DMS53 treated with DMSO at 0.1 percent for 48 hours (cell line): Measurements from ENCODE around the gene BRD1.

ENCODE experiments used
- DNase-seq: peaks from one replicate; lab custom pipeline; 2025; ENCODE audit not compliant: unreplicated experiment; lab: John Stamatoyannopoulos, UW

BRD1 gene

GRCh38 chr22:49754696-49755630, 72.7 kb downstream of the BRD1 start:
- DNase-seq: no peak

- DNase-seq: no peak
Observed at GRCh38 chr22:49753961-49754695, 73.5 kb downstream of the BRD1 start.

GRCh38 chr22:49753276-49753890, 74.3 kb downstream of the BRD1 start:
- DNase-seq: no peak

DNA sequence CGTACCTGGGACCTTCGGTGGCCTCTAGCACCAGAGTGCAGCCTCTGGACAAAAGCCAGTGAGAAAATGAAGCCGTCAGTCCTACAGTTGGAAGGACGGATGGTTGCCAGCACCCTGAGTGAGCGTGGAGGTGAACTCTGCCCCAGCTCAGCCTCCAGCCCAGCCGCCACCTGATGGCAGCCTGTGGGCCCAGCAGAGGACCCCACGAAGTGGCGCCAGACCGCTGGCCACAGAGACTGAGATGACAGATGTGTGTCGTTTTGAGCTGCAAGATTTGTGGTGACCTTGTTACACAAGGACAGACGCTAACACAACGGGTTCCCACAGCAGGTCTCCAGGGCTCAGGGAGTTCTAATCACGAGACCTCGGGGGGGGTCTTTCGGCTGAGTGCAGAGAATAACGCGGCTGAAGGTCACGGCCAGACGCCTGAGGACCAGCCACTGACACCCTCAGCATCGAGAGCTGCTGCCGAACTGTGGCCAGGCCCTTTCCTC, 75.0 kb downstream of the BRD1 start:
- no peak for DNase-seq

- no peak for DNase-seq
Observed at GRCh38 chr22:49751966-49752597, 75.6 kb downstream of the BRD1 start.

DNA sequence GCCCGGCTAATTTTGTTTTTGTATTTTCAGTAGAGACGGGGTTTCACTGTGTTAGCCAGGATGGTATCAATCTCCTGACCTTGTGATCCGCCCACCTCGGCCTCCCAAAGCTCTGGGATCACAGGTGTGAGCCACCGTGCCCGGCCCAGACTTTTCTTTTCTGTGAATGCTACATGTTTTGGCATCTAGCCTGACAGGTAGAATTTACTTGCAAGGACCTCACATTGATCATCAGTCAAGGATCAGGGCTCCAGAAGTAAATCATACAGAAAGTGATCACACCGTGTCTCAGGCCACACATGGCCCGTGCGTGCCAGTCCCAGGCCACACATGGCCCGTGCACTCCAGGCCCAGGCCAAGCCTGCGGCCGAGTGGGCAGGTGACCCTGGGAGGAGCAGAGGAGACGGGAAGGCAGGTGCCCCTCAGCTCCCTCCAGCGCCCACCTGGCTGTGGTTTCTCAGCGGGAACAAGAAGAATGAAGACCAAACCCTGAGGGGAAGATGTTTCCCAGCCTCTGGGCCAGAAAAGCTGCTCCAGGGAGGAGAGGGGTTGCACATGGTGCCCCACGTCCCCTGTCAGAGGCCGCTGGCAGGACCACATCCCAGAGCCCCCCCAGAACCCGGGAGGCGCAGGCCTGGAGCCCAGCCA, 76.2 kb downstream of the BRD1 start:
- no peak for DNase-seq

DNA sequence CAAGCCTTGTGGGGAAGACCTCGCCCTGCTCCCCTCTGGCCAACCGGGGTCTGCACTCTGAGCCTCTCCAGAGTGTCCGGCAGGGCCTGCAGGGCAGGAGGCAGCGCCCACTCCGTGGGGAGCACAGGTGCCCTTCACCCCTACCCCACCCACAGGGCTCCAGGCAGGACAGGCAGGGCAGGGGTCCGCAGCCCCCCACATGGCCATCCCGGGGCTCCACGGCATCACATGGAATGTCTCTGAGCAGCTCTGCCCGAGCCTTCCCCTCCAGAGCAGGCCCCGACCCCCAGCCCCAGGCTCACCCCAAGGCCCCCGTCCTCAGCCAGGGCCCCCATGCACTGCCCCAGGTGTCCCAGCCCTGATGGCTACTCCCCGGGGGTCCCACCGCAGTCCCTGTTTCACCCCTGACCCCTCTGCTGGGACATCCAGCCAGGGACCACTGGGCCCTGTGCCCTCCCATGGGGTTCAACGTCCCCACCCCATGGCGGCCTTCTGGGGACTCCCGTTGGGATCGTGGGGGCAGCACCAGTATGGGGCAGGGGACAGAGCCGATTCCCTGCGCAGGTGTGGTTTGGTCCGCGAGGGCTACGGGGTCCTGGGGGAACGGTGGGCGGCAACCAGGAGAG, 77.7 kb downstream of the BRD1 start:
- DNase-seq: no peak

GRCh38 chr22:49749227-49749626, 78.4 kb downstream of the BRD1 start:
- no peak for DNase-seq

DNA sequence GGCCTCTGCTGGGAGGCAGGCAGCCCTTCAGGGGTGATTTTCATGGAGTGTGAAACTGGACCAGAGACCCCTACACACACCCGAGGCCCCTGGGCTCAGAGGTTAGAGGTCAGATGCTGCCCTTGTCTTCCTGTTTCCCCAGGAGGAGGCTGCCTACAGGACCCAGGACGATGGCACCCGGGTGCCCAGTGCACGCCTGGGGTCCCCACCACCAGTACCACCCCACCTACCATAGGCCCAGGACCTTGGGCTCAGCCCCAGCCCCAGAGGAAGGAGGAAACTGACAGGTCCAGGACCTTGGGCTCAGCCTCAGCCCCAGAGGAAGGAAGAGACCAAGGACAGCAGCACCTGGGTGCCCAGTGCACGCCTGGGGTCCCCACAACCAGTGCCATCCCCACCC, 79.2 kb downstream of the BRD1 start:
- no peak for DNase-seq

DNA sequence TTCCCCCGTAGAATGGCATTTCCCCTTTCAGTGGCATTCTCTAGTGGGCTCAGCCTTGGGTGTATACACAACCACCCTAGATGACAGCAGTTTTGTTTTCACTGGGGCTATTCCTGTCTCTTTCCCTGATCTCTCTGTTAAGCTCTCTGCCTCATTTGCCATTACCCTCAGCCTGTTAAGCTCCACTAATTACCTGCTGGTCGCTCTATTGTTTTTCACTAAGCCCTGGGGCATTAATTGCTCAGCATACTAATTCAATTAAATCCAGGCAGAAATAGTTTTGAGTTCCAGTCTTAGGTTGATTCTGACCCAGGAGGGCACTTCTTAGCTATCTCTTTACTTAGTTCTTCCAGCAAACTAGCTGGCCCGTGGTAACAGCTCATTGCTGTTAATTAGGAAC, 80.0 kb downstream of the BRD1 start:
- DNase-seq: no peak

DNA sequence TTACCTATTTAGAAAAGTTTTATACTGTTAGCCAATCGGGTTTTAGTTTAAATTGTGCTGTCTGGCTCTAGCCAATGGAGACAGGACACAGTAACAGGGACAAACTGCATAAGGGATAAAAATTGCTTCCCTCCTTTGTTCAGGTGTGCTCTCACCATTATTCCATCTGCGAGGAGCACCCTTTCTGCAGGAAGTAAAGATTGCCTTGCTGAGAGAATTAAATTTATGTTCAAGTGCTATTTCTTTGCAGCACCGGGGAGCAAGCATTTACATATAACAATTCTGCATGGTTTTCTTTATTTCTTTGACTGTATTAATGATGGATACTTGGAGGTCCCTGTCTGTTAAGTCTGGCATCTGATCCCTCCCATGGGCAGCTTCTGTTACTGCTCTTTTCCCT, 80.5 kb downstream of the BRD1 start:
- DNase-seq: no peak

GRCh38 chr22:49746065-49746464, 81.6 kb downstream of the BRD1 start:
- no peak for DNase-seq

DNA sequence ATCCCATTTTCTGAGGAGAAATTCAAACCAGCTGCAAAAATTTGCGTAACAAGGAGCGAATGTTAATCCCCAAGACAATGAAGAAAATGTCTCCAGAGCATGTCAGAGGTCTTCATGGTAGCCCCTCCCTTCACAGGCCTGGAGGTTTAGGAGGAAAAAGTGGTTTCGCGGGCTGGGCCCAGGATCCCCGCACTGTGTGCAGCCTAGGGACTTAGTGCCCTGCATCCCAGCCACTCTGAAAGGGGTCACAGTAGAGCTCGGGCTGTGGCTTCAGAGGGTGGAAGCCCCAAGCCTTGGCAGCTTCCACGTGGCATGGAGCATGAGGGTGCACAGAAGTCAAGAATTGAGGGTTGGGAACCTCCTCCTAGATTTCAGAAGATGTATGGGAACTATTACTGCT, 87.4 kb downstream of the BRD1 start:
- DNase-seq: no peak

- DNase-seq: no peak
Observed at GRCh38 chr22:49739138-49739537, 88.5 kb downstream of the BRD1 start.

DNA sequence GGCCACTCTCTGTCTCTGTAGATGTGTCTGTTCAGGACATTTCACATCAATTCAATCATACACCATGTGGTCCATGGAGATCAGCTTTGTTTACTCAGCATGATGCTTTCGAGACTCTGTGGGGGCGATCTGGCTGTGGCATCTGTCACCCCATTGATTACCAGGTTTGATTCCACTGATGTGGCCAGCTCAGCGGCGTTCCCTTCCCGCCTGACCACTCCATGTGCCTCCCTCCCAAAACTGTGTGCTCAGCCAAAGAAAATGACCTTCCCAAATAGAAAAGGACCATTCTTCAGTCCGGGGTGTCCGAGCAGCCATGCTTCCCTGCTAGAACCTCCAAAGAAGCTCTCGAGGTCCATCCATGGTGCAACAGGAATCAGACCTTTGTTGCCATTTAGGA, 89.1 kb downstream of the BRD1 start:
- DNase-seq: no peak

- no peak for DNase-seq
Observed at GRCh38 chr22:49738006-49738405, 89.7 kb downstream of the BRD1 start.

- DNase-seq: no peak
Observed at GRCh38 chr22:49737101-49737551, 90.5 kb downstream of the BRD1 start.

DNA sequence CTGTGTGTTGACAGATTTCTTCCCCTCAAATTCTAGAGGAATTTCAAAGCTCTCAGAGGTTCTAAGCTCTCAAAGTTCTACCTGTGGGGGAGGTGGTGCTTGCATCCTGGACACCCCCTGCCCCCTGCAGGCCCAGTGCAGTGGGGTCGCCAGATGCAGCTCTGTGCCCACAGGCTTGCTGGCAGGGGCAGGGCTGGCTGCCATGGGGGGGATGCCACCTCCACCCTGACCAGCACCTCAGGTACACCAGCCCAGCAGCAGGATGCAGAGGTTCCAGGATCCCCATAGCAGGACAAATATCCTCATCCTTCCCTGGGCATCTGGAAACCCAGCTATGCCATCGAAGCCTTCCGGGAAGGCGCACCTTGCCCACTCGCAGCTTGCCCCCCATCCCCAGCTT, 91.1 kb downstream of the BRD1 start:
- DNase-seq: no peak

DNA sequence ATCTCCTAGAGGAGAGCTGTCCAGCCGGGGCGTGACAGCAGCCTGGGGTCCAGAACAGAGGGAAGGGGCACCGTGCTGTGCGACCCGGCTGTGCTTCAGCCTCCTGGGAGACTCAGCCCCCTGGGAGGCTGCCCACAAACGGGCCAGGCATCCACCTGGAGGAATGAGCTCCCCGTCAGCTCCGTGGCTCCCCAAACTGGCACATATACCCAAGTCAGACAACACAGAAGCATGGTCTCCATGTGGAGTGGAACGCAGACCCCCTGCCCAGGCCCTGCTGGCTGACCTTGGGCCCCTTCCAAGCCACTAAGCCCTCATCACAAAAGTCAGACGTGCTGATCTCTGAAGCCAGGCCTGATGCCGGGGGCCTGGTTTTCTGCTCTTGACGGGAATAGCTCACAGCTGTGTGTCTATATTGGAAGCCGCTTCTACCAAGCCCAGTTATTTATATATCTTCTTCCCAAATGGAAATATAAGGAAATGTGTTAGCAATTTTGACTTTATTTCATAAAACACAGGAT, 91.7 kb downstream of the BRD1 start:
- DNase-seq: no peak

DNA sequence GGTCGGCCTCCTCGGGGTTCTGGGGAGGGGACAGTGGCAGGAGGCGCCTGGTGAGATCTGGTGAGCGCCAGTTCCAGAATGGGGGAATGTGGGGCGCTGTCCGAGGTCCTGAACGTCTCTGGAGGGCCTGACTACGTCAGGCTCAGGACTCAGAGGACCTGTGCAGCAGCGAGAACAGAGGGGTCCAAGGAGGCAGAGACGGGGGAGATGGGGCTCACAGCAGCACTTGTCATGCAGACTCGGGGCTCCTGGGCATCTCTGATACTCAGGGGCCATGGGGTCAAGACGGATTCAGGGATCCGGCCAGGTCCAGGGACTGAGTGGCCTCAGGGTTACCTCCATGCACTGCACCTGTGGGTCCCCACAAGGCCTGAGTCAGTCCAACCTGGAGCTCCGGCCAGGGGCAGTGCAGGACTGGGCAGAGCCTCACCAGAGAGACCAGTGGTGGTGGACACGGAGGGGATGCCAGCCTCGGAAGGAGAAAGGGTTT, 92.2 kb downstream of the BRD1 start:
- DNase-seq: no peak
